ENCODE data around the gene KCNJ14.

Gene KCNJ14

DNA sequence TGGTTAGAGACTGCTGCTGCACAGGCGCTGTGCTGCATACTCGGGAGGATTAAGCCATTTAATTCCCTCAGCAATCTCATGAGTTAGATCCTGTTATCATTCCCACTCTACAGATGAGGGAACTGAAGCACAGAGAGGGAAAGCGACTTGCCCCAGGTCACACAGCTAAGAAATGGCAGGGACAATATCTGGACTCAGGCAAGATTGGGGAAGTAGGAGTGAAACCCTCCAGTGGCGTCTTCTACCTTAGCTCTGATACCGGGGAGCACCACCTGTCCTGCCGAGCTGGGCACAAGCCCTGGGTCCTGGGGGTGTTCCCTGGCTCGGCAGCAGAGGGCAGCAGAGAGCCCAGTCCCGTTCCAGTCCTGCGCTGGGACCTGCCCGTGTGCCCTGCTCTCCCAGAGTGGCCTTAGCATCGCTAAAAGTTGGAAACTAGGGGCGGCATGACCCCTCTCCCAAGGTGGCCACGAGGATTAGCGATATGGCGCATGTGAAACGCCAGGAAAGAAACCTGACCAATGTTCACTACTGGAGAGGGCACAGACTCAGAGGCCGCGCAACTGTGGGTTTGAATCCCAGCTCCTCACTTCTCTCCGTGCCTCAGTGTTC, 34.3 kb downstream of the KCNJ14 start:
- peak; percentile 54 for DNase-seq

DNA sequence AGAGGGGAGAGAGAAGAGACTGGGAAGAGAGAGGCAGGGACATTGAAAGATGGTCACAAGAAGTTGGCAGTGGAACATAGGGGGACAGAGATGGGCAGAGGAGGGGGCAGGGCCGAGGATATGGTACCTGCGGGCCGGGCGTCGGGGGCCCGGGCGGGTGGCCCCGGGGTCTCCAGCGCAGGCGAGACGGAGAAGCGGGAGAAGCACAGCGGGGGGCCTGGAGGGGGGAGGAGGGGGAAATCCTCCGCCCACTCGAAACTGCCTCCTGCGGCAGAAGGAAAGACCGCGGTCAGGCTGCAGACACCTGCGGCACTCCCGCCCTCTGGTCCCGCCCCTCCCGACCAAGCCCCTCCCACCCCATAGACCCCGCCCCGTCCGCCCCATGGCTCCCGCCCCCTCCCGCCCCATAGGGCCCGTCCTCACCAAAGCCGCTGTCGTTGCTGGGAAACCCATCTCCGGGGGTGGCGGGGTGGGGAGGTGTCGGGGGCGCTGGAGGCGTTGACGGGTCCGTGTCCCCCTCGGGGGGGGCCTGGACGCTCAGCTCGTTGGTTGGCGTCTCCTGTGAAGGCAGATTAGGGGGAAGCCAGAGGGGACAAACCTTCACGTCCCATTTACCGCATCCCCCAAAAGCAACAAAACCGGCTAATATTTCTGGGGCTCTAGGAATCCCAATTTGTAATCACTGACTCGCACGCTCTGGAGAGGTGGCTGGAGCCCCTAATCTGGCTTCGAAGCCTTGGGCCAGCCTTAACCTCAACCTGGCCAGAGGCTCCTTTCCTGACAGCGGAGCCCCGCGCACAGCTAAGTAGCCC, 35.8 kb downstream of the KCNJ14 start:
- peak; percentile 55 for DNase-seq

DNA sequence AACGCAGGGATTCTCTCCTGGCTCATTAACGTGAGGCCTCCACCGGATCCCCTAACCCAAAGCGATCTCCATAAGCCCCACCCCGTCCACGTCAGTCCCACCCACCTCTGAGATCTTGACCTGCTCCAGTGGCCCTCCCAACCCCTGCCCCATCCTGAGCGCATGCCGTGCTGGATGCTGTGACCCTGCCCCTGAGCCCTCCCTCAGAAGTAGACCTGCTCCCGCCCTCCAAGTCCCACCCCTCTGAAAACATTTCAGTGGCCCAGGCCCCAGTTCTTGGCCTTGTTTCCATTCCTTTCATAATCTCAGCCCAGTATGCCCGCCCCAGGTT, 36.4 kb downstream of the KCNJ14 start:
- DNase-seq: no peak

DNA sequence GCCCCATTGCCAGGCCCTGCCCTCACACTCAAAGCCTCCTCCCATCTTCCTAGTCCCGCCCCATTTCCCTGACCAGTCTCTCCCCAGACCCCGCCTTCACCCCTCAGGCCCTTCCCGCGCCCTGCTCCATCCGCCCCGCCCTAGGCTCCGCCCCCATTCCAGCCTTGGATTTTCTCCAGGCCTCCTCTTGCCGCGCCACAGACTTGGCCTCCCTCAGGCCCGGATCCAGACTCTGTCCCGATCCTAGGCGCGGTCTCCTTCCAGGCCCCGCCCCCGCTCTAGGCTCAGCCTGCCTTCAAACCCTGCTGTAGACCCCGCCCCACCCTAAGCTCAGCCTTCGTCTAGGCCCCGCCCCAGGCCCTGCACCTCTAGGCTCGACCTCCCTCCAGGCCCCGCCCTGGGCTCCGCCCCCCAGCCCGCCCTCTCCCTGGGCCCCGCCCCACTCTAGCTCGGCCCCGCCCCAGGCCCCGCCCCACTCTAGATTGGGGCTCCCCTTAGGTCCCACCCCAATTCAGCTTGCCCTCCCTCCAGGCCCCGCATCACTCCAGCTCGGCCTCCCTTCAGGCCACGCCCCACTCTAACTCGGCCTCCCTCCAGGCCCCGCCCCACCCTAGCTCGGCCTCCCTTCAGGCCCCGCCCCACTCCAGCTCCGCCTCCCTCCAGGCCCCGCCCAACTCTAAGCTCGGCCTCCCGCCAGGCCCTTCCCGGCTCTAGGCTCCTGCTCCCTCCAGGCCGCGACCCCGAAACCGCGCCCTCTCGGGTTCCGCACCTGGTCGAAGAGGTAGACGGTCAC, 37.7 kb downstream of the KCNJ14 start:
- peak; percentile 94 for DNase-seq

DNA sequence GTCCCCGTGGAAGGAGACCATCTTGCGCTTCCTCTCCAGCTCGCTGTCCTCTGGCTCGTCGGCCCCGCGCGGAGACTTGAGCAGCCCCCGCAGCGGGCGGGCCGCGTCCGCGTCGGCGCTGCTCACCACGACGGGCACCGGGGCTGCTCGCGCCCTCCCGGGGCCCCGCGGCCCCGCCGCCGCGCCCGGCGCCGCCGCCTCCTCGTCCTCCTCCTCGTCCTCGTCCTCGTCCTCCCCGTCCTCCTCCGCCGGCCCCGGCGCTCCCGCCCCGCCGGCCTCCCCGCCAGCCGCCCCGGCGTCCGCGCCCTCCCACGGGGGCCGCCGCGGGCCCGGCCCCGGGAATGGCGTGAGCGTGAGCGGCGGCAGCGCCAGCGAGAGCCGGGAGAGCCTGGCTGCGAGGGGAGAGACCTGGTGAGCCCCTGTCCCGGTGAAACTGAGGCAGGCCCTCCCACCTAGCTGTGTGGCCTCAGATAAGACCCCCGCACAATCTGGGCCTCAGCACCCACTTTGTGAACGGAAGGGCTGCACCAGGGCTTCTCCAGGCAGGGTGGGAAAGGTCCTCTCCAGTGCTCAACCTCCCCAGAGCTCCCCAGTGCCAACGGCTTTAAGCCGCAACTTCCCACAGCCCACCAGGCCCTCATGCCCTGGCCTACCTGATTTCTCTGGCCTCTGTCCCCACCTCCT, 38.5 kb downstream of the KCNJ14 start:
- no peak for DNase-seq

- DNase-seq: no peak
Observed at GRCh38 chr19:48495396-48495795, 40.0 kb downstream of the KCNJ14 start.

DNA sequence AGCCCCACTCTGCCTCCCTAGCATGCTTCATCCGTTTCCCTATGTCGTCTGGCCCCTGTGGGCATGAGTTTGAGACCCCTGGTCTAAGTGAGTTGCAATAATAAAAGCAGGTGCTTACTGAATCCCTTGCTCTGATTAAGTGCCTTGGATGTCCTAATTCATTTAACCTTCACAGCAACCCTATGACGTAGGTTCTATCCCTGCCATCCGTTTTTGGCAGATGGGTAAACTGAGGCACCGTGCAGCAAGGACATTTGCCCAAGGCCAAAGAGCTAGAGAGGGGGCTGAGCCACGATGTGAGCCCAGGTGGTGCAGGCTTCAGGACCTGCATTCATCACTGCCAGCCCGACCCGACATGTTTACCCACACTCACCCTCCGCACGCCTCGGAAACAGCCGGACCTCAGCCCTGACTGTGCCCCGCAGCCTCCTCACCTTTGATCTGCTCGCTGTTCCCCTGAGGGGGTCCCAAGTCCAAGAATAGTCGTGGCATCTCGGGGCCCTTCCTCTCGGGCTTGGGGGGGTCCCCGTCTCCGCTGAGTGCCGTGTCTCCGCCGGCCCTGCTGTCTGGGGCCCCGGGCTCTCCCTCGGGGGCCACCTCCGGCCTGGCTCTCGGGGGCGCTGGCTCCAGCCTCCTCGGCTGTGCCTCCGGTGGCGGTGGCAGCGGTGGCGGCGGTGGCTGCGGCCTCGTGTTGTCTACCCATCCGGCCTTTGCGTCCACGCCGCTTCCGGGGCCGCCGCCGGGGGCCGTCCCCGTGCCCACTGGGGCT, 41.8 kb downstream of the KCNJ14 start:
- DNase-seq: no peak

DNA sequence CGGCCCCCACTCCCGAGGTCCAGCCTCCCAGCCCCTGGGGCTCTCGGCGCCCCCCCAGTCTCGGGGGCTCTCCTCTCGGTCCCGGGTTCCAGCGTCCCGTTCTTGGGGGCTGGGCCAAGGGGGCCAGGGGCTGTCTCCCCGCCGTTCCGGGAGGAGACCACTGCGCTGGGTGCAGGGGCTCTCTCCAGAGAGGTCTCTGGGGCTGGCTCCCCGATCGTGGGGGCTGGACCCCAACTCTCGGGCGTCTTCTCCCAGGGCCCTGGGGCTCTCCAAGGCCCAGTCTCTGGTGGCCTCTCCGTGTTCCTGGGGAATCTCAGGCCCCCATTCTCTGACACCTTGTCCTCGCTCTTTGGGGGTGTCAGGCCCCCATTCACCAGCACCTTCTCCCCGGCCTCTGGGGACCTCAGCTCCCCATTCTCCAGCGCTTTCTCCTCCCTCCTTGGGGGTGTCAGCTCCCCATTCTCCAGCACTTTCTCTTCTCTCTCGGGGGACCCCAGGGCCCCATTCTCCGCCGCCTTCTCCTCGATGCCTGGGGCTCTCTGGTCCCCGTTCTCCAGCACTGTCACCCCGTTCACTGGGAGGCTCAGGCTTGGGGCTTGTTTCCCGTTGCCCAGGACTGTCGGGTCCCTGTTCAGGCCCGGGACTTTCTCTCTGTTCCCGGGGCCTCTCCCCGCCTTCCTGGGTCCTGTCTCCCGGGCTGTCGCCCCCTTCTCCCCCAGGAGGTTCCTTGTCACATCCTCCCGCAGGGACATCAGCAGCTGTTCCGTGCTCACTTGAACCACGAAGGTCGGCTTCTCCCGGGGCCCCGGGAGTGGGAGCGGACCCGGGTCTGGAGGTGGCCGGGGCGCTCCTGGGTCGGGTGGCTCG, 42.6 kb downstream of the KCNJ14 start:
- DNase-seq: no peak

- DNase-seq: no peak
Observed at GRCh38 chr19:48498595-48499311, 43.4 kb downstream of the KCNJ14 start.

- DNase-seq: no peak
Observed at GRCh38 chr19:48499316-48500090, 44.1 kb downstream of the KCNJ14 start.

DNA sequence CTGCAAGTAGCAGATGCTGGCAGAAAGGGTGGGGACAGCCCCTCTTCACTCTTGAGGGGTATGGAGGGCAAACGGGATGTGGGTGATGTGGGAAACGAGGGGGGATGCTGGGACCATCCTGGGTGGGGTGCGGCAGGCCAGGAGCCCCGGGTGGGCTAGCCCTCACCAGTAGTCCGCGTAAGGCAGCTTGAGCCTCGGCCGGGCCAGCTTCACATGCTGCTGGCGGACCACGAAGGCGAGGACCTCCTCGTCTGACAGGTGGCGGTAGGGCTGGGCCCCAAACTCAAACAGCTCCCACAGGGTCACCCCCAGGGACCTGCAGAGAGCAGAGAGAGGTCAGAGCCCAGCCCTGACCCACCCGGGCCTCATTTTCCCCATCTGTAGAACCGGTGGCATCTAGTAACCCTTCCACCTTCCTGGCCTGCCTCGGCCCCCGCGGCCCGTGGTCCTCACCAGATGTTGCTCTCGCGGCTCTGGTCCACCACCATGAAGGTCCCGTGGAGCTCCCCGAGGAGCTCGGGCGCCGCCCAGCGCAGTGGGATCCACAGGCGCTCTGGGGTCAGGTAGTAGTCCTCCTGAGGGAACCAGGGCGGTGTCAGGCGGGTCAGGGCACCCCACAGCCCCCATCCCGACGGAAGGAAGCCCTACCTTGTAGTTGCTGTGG, 45.6 kb downstream of the KCNJ14 start:
- no peak for DNase-seq

- peak; percentile 94 for DNase-seq
Observed at GRCh38 chr19:48501494-48502349, 46.3 kb downstream of the KCNJ14 start.

DNA sequence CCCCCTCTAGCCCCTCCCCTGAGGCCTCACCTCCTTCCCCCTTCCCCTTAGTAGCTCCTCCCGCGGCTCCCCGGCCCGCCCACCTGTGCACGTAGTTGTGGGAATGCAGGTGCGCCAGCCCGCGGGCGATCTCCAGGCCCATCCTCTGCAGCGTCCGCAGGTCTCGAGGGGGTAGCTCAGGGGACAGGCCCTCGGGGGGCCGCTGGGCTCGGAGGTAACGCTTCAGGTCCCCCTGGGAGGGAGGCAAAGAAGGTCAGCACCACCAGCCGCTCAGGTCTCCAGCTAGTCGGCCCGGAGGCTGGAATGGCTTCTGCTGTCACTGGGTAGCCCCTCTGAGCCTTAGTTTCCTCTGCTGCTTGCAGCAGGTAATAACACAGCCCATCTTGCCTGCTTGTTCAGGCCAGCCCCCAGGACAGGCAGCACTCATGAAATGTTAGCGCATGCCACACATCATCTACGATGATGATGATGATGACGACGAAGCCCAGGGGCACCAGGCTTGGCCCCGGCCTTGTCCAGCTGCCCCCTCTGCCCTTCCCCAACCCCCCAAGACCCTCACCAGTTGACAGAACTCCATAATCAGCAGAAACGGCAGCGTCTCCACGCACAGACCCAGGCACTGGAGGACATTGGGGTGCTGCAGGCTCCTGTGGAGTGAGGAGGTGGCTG, 47.1 kb downstream of the KCNJ14 start:
- no peak for DNase-seq

GRCh38 chr19:48506138-48506733, 50.9 kb downstream of the KCNJ14 start:
- peak; percentile 25 for DNase-seq

DNA sequence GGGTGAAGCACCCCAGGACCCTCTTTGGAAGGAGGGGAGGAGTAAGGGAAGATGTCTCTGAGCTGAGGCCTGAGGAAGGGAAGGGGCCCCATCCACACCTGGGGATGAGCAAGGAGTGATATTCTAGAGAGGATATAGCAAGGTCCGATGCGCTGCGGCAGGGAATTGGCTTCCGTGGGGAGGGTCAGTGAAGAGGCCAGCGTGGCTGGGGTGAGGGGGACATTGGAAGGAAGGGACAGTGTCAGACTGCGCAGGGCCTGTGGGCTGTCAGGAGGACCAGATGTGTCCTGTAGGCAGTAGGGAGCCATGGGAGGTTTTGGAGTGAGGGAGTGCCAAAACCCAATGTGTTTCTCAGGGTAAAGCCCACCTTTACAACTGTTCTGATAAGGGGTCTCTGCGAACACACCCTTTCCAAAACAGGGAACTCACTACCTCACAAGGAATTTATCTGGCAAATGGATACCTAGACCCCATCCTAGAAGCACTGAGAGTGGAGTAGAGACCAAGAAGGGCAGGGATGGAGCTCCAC, 52.6 kb downstream of the KCNJ14 start:
- DNase-seq: no peak

- no peak for DNase-seq
Observed at GRCh38 chr19:48508729-48509411, 53.5 kb downstream of the KCNJ14 start.
